ENCODE data around the gene CBLN1.
A peak's percentile ranks its signal among the peaks of the same experiment; 100 is the strongest.

The CBLN1 gene

DNA sequence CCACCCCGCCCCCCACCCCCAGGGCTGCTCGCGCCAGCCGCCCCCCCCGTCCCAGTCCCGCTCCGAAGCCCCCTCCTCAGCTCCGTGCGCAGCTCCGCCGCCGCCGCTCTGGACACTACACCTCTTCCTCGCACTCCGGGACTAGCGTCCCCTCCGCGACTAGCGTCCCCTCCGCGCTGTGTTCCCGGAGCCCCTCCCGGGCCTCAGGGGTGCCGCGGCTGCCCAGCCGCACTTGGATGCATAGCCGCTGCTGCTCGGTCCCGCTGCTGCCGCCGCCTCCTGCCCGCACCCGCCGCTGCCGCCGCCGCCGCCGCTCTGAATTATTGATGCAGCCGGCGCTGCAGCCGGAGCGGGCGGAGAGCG is at the start of gene CBLN1:
Gene CBLN1 (minus strand): TSS at position 359 of the 363 bp plus-strand sequence. CDS start 373 bp downstream, outside the sequence.
- Mint-ChIP-seq H3K4me3 (peak within 1 kb of the TSS; percentile 75 to 78), H3K27ac (peak within 1 kb of the TSS in 1 of 2 donors; percentile 42), H3K9me3 (no peaks in the 10 kb centered on the region), H3K27me3 (peaks cover 84% of the 10 kb centered on the region), H3K4me1 (peaks cover 42% of the 10 kb centered on the region)
- ATAC-seq (peak; percentile 13), DNase-seq (no peak)

DNA sequence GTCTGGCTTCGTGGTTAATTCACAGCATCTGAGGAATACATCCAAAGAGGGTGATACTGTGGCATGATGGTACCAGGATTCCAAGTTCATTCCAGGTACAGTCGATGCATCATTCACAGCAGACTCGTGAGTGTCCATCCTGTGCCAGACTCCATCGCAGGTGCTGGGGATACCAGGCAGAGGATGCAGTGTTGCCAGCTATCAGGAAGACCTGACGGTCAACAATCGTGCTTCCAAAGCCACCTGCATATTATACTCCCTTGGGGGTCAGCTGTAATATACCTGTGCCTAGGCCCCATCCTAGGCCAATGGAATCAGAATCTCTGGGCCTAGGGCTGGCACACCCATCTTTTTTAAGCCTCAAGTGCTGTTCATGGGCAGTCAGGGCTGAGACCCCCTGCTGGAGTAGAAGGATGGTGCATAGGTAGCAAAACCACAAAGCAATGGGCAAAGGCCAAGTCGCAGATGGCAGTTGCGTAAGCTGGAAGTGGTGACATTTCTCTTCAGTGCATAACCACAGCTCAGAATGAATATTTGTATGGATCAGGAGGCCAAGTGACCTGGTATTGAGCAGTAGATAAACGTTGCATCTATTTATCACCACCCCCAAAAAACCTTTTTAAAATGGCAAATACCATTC is 49.0 kb upstream of the CBLN1 start:
- ATAC-seq (no peak), DNase-seq (no peak)
- H3K4me1 Mint-ChIP-seq, result no peaks in the 10 kb centered on the region
- H3K4me3 Mint-ChIP-seq, result no peak overlapping the region
- peaks cover 11% of the 10 kb centered on the region for H3K27me3 Mint-ChIP-seq
- H3K9me3 Mint-ChIP-seq, result no peaks in the 10 kb centered on the region
- H3K27ac Mint-ChIP-seq, result no peak overlapping the region

DNA sequence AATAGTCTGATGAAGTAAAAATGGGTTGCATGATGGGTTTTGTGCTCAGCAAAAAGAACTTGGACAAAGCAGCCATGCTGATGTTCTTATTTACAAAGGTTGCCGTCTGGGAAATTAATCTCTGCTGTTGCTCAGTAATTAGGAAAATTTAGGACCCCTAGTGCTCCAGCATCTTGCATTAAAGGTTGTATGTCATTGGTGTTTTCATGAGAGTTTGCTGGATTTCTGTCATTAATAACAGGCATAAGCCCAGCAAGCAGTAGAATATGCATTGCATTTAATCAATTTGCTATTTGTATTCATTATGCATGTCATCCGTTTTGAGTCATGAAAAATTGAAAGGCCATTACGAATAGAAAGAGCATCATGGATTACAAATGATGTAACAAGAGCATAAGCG is 46.7 kb upstream of the CBLN1 start:
- ATAC-seq (no peak), DNase-seq (no peak)
- Mint-ChIP-seq H3K27me3 (peaks cover 13% of the 10 kb centered on the region), H3K27ac (no peak overlapping the region), H3K4me1 (no peaks in the 10 kb centered on the region), H3K9me3 (no peaks in the 10 kb centered on the region), H3K4me3 (no peak overlapping the region)

DNA sequence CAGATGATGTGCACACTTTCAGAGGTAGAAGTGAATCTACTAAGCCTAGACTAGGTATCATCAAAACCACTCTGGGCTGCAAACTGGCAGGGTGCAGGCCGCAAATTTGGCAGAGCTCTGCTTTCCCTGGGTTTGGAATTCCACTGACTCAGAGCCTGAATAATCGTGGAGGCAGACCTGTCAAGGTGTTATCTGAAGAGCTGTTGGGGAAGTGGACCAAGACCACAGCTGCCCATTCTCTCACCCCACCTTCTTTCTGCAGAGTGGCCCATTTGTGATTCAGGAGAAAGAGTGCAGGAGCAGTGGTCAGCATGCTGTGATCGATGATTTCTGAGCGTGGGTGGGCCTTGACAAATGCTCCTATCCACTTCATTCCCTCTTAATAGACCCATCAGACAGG is 45.8 kb upstream of the CBLN1 start:
- H3K4me1 Mint-ChIP-seq, result no peaks in the 10 kb centered on the region
- no peaks in the 10 kb centered on the region for H3K9me3 Mint-ChIP-seq
- H3K4me3 Mint-ChIP-seq, result no peak overlapping the region
- no peak for DNase-seq
- ATAC-seq, result no peak
- no peak overlapping the region for H3K27ac Mint-ChIP-seq
- H3K27me3 Mint-ChIP-seq, result peaks cover 9% of the 10 kb centered on the region

DNA sequence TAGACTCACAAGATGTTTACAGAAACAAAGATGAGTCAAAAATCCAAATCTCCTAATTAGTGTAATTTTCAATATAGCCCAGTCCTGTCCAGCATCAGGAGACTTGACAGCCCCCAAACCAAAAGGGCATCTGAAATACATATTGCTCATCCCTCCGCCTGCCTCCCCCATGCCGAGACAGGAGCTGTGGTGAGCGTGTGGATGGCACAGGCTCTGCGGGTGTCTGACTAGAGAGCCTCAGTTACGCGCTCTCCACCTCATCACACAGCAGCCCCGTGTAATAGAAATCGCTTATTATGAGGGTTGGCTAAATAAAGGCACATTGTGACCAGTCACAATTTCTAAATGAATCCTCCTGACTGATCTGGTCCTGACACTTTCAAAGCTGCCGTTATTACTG is 43.1 kb upstream of the CBLN1 start:
- Mint-ChIP-seq H3K4me3 (no peak overlapping the region), H3K27me3 (peaks cover 9% of the 10 kb centered on the region), H3K9me3 (peaks cover 5 to 9% of the 10 kb centered on the region in 2 donors), H3K27ac (no peak overlapping the region), H3K4me1 (no peaks in the 10 kb centered on the region)
- no peak for ATAC-seq
- DNase-seq, result no peak

DNA sequence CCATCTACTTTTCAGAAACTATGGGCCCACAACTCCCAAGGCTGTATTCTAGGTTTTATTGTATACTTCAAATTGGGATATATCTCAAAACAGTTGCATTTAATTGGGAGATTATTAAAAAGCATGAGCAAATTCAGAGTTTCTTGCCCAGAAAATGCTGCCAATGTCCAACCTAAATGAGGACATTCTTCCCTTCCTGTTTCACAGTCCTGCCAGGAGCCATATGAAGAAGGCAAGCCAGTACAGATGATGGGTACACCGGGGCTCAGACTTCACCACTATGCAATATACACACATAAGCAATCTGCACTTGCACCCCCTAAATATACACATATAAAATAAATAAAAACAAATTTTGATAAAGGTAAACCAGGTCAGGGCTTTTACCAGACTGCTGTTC is 34.0 kb upstream of the CBLN1 start:
- H3K27me3 Mint-ChIP-seq, result peaks cover 20% of the 10 kb centered on the region
- H3K4me1 Mint-ChIP-seq, result no peaks in the 10 kb centered on the region
- peaks cover 5 to 6% of the 10 kb centered on the region in 2 donors for H3K9me3 Mint-ChIP-seq
- ATAC-seq, result no peak
- no peak overlapping the region for H3K27ac Mint-ChIP-seq
- DNase-seq, result no peak
- H3K4me3 Mint-ChIP-seq, result no peak overlapping the region

DNA sequence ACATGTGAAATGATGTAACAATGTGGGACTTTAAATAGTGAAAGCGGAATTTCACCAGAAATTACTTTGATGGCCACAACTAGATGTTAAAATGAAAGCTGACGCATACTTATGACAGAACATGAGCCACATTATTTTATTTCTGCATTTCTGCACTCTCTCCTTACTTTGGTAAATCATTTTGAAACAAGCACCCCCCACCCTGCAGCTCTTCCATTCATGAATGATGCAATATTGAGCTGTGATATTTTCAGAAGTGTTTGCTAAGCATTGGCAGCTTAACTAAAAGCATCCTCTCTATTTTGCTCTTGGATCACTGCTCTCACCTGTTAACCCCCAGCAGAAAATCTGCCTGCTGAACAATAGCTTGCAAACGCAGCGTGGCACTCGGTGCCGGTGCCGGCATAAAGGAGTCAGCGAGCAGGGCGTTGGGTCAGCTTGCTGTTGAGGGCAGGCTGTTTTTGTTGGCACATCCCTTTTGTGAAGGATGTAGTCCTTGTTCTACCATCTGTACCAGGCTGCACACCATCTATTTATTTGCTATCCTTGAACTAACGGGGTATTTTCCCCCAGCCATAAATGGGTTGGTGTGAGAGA is 30.8 kb upstream of the CBLN1 start:
- no peak for ATAC-seq

DNA sequence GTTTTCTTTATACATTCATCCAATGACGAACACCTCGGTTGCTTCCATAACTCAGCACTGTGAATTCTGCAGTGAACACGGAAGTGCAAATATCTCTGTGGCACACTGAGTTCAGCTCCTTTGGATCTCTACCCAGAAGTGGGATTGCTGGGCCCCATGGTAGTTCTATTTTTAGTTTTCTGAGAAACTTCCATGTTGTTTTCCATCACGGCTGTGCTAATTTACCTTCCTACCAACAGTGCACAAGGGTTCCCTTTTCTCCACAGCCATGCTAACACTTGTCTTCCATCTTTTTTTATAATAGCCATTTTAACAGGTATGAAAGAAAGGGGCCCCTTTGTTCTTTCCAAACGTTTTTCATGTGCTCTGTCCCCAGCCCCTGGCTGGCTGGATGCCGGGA is 30.2 kb upstream of the CBLN1 start:
- no peak overlapping the region for H3K4me3 Mint-ChIP-seq
- DNase-seq (no peak), ATAC-seq (no peak)
- H3K9me3 Mint-ChIP-seq, result no peaks in the 10 kb centered on the region
- no peak overlapping the region for H3K27ac Mint-ChIP-seq
- H3K4me1 Mint-ChIP-seq, result no peaks in the 10 kb centered on the region
- H3K27me3 Mint-ChIP-seq, result peaks cover 27% of the 10 kb centered on the region

More for the DNA sequence above, 30.8 kb upstream of the CBLN1 start:
- Mint-ChIP-seq H3K4me1 (no peaks in the 10 kb centered on the region), H3K9me3 (no peaks in the 10 kb centered on the region), H3K4me3 (no peak overlapping the region), H3K27me3 (peaks cover 27% of the 10 kb centered on the region), H3K27ac (peak overlapping the region in 1 of 2 donors; percentile 46)
- DNase-seq, result no peak

DNA sequence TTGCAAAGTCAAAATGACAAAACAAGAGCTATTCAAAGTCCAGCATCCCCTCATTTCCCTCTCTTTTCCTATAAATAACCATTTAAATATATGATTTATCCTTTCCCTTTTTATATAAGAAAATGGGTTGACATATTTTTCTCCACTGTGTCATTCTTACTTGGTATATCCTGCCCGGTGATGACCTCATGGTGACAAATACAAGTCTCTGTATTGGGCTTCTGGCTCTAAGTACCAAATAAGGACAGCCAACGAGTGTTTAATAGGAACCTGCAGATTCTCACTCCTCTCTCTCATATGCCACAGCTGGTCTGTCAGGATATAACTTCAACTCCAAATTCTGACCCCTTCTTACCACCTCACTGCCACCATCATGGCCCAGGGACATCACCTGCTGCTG is 25.5 kb upstream of the CBLN1 start:
- no peak overlapping the region for H3K4me3 Mint-ChIP-seq
- no peak overlapping the region for H3K27ac Mint-ChIP-seq
- H3K27me3 Mint-ChIP-seq, result peaks cover 35% of the 10 kb centered on the region
- H3K4me1 Mint-ChIP-seq, result no peaks in the 10 kb centered on the region
- ATAC-seq (no peak), DNase-seq (no peak)
- no peaks in the 10 kb centered on the region for H3K9me3 Mint-ChIP-seq

DNA sequence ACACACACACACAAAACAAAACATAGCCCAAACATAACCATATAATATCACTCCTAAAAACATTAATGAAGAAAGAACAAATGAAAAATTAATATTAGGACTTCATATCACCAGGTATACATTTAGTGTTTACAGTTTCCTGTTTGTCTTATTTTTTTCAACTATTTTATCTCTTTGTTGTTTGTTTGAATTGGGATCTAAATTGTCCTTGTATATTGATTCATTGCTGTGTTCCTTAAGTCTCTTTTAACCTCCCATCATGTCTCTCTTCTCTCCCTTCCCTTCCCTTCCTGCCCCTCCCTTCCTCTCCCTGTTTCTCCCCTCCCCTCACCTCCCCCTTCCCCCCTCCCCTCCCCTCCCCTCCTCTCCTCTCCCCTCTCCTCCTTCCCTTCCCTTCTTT is 23.8 kb upstream of the CBLN1 start:
- Mint-ChIP-seq H3K9me3 (no peaks in the 10 kb centered on the region), H3K4me1 (no peaks in the 10 kb centered on the region), H3K4me3 (no peak overlapping the region), H3K27me3 (peaks cover 22% of the 10 kb centered on the region), H3K27ac (no peak overlapping the region)
- DNase-seq, result no peak
- no peak for ATAC-seq

DNA sequence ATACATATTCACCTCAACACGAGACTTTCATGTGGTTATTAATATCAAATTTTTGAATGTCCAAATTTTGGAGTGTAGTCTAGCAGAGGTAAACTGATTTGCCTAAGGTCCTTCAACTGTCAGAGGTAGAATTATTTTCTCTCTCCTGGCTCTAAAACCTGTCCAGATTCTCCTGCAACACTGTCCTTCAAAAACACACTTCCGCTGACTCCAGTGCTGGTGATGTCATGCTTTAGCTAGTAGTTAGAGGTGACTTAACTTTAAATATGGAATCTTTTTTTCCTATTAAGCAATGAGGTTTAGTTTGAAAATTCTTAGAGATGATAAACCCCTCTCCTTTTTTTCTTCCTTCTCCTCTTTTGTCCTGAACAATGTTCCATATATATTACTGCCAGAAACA is 10.8 kb upstream of the CBLN1 start:
- Mint-ChIP-seq H3K4me1 (no peaks in the 10 kb centered on the region), H3K27ac (no peak overlapping the region), H3K9me3 (no peaks in the 10 kb centered on the region), H3K4me3 (no peak overlapping the region), H3K27me3 (peaks cover 8% of the 10 kb centered on the region)
- no peak for ATAC-seq
- DNase-seq, result no peak

DNA sequence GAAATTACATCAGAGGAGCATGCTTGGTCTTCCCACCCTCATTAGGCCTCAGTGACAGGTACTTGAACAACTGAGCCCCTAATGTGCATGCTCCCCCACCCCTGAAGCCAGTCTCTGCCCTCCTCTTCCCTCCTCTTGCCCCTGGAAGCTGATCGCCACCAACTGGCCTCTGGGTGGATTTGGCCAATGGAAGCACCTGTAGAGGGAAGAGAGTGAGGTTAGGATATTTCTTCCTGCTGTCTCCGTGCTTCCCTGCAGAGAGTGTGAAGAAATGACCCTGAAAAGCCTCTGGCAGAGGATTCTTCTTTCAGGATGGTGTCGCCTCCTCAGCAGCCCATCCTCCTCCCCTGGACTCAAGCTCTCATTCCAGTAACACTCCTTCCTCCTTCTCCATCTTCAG is 5.9 kb upstream of the CBLN1 start:
- no peak overlapping the region for H3K27ac Mint-ChIP-seq
- H3K9me3 Mint-ChIP-seq, result no peaks in the 10 kb centered on the region
- H3K27me3 Mint-ChIP-seq, result peaks cover 36% of the 10 kb centered on the region
- peaks cover 5% of the 10 kb centered on the region for H3K4me1 Mint-ChIP-seq
- no peak for DNase-seq
- no peak for ATAC-seq
- no peak overlapping the region for H3K4me3 Mint-ChIP-seq

DNA sequence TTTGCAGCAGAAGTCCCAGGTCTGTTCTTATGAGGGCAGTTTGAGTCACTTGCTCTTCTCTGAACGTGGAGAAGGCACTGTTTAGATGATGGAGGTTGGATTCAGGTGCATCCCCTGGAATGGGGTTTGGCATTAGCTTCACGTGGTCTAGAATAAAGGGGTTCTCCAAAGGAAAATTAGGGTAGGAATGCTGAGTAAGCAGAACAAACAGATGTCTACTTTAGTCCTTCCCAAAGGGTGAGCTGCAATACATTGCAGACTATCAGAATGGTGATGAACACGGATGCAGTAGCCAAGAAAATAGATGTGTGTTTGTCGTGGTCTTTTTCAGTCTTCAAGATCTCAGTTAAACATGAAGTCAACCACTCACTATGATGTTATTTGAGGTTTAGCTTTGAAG is 3.3 kb upstream of the CBLN1 start:
- Mint-ChIP-seq H3K4me3 (no peak overlapping the region), H3K27ac (no peak overlapping the region), H3K9me3 (no peaks in the 10 kb centered on the region), H3K27me3 (peaks cover 56% of the 10 kb centered on the region), H3K4me1 (peaks cover 15% of the 10 kb centered on the region)
- no peak for DNase-seq
- no peak for ATAC-seq

DNA sequence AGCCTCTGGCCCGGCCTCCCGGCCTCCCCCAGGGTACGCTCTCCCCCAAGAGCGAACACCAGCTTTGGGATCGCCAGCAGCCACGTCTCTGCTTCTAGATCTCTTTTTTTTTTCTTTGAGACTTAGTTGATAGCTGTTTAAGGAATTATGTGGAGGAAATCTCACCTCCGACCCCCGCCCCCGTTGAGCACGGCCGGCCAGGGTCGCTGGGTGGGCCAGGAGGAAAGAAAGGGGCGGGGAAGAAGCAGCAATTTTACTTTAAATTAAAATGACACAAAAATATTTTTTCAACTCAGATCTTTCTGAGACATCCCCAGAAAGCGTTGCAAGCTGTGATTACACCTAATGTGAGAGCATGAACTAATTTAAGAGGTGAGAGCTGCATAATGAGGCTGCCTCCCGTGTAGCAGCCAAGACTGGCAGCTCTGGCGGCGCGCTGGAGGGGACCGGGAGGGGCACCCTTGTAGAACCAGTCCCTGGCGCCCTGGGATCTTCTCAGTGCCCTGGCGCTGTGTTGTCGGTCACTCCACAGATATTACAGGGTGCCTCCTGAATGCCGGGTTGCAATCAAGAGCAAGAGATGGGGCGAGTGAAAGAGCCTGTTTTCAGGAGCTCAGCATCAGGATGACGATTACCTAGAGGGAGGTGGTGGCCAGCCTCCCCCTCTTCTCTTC is 1.9 kb upstream of the CBLN1 start:
- DNase-seq (no peak), ATAC-seq (no peak)
- peaks cover 71% of the 10 kb centered on the region for H3K27me3 Mint-ChIP-seq
- H3K4me3 Mint-ChIP-seq, result no peak overlapping the region
- H3K9me3 Mint-ChIP-seq, result no peaks in the 10 kb centered on the region
- no peak overlapping the region for H3K27ac Mint-ChIP-seq
- peaks cover 29% of the 10 kb centered on the region for H3K4me1 Mint-ChIP-seq

DNA sequence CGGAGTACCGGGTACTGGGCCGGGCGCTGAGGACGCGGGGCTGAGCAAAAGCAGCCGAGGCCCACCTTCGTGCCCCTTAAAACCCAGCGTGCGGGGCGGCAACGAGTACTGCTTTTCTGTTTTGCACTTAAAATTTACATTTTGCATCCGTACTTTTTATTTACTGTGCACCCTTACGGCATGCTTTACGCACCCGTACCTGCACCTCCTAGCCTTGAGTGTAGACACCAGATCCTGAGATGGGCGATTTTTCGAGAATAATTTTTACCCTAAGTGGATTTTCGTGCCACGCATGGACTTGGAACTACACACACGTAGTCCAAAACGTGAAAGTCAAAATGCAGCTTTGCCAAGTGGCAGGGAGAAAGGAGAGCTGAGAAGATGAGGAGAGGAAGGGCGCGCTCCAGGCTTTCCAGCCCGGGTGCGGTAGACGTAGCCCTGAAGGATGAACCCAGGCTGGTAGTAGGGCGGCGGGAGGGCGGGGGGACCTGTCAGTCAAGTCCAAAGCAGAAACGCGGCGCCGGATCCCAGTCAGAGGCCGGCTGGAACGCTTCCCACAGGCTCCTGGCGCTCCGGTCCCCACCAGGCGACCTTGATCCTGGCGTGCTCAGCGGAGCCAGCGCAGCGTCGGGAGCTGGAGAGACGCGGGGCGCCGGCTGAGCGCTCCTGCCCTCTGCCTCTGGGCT is 1.2 kb upstream of the CBLN1 start:
- Mint-ChIP-seq H3K9me3 (no peaks in the 10 kb centered on the region), H3K27ac (no peak overlapping the region), H3K27me3 (peaks cover 74% of the 10 kb centered on the region), H3K4me1 (peaks cover 33% of the 10 kb centered on the region), H3K4me3 (peak overlapping the region; percentile 75 to 78)
- ATAC-seq, result no peak
- no peak for DNase-seq

Data from stimulated activated naive CD8-positive, alpha-beta T cell treated with anti-CD3 and anti-CD28 coated beads, Interleukin-15, amount 100 ng/mL, for 72 hours (primary cell).